Parathyroid adenoma (tissue), 2 donors: ENCODE results near the gene FRRS1L.

Experiments
- H2AFZ ChIP-seq: fragments of 300-600 bp; sonication (generic); one replicate; pipeline ENCODE4 v1.7.0; 2017; ENCODE audit warnings: antibody characterized with exemption, mild to moderate bottlenecking
- H3K27ac ChIP-seq: fragments of 300-600 bp; sonication (generic); one replicate; pipeline ENCODE4 v1.7.0; 2017
- H3K27me3 ChIP-seq: fragments of 300-600 bp; sonication (generic); one replicate; pipeline ENCODE4 v1.7.0; 2017; ENCODE audit warnings: low read length; ENCODE audit not compliant: control insufficient read depth, insufficient read depth
- H3K36me3 ChIP-seq: fragments of 300-600 bp; sonication (generic); one replicate; pipeline ENCODE4 v1.7.0; 2017; ENCODE audit warnings: low read length; ENCODE audit not compliant: control insufficient read depth, insufficient read depth
- H3K4me1 ChIP-seq: fragments of 300-600 bp; sonication (generic); one replicate; pipeline ENCODE4 v1.7.0; 2017; ENCODE audit warnings: control low read depth
- H3K4me2 ChIP-seq: fragments of 300-600 bp; sonication (generic); one replicate; pipeline ENCODE4 v1.7.0; 2017; ENCODE audit warnings: low read length
- H3K4me3 ChIP-seq: fragments of 300-600 bp; sonication (generic); one replicate; pipeline ENCODE4 v1.7.0; 2017; ENCODE audit warnings: low read depth, low read length
- H3K79me2 ChIP-seq: fragments of 300-600 bp; sonication (generic); one replicate; pipeline ENCODE4 v1.7.0; 2017; ENCODE audit warnings: control low read depth
- H3K9ac ChIP-seq: fragments of 300-600 bp; sonication (generic); one replicate; pipeline ENCODE4 v1.7.0; 2017; ENCODE audit warnings: mild to moderate bottlenecking
- H3K9me3 ChIP-seq: fragments of 300-600 bp; sonication (generic); one replicate; pipeline ENCODE4 v1.7.0; 2017; ENCODE audit warnings: low read length; ENCODE audit not compliant: control insufficient read depth
- CTCF ChIP-seq: fragments of 300-600 bp; sonication (generic); IDR thresholded peaks from one replicate; pipeline ENCODE4 v1.7.0; 2017; ENCODE audit warnings: antibody characterized with exemption, mild to moderate bottlenecking
- donor health status: primary hyperparathyroidism.

FRRS1L gene

GRCh38 chr9:109117856-109118807 is 48.9 kb downstream of the FRRS1L start:
- H2AFZ ChIP-seq: no peak overlapping the region
- H3K4me2 ChIP-seq: peak overlapping the region; percentile 92
- peaks cover 28% of the 10 kb centered on the region for H3K79me2 ChIP-seq
- H3K9ac ChIP-seq: no peak overlapping the region
- H3K9me3 ChIP-seq: no peaks in the 10 kb centered on the region
- H3K27ac ChIP-seq: no peak overlapping the region
- no peaks in the 10 kb centered on the region for H3K36me3 ChIP-seq
- no peak for TF ChIP-seq CTCF
- H3K4me3 ChIP-seq: peak overlapping the region; percentile 76
- no peaks in the 10 kb centered on the region for H3K27me3 ChIP-seq
- peaks cover 3% of the 10 kb centered on the region for H3K4me1 ChIP-seq

- H3K9ac ChIP-seq: no peak overlapping the region
- no peaks in the 10 kb centered on the region for H3K9me3 ChIP-seq
- no peak overlapping the region for H3K27ac ChIP-seq
- no peak overlapping the region for H3K4me3 ChIP-seq
- no peak for TF ChIP-seq CTCF
- H3K4me2 ChIP-seq: no peak overlapping the region
- H2AFZ ChIP-seq: no peak overlapping the region
- peaks cover 3% of the 10 kb centered on the region for H3K4me1 ChIP-seq
- no peaks in the 10 kb centered on the region for H3K27me3 ChIP-seq
- H3K79me2 ChIP-seq: peaks cover 28% of the 10 kb centered on the region
- H3K36me3 ChIP-seq: no peaks in the 10 kb centered on the region
Observed at GRCh38 chr9:109115931-109116526, 51.0 kb downstream of the FRRS1L start.

GRCh38 chr9:109114670-109115069 is 52.4 kb downstream of the FRRS1L start:
- H3K27me3 ChIP-seq: no peaks in the 10 kb centered on the region
- TF ChIP-seq CTCF: no peak
- no peak overlapping the region for H3K4me2 ChIP-seq
- no peaks in the 10 kb centered on the region for H3K36me3 ChIP-seq
- H2AFZ ChIP-seq: no peak overlapping the region
- H3K9me3 ChIP-seq: no peaks in the 10 kb centered on the region
- peaks cover 28% of the 10 kb centered on the region for H3K79me2 ChIP-seq
- H3K4me1 ChIP-seq: peaks cover 3% of the 10 kb centered on the region
- no peak overlapping the region for H3K4me3 ChIP-seq
- H3K27ac ChIP-seq: no peak overlapping the region
- no peak overlapping the region for H3K9ac ChIP-seq

- no peaks in the 10 kb centered on the region for H3K9me3 ChIP-seq
- TF ChIP-seq CTCF: no peak
- no peaks in the 10 kb centered on the region for H3K36me3 ChIP-seq
- no peak overlapping the region for H3K27ac ChIP-seq
- peaks cover 27% of the 10 kb centered on the region for H3K79me2 ChIP-seq
- no peaks in the 10 kb centered on the region for H3K27me3 ChIP-seq
- H3K4me1 ChIP-seq: peaks cover 3% of the 10 kb centered on the region
- H3K9ac ChIP-seq: no peak overlapping the region
- no peak overlapping the region for H3K4me2 ChIP-seq
- H3K4me3 ChIP-seq: no peak overlapping the region
- H2AFZ ChIP-seq: no peak overlapping the region
Observed at GRCh38 chr9:109113892-109114609, 53.0 kb downstream of the FRRS1L start.
